Lower leg skin (tissue), 4 donors: ENCODE measurements around the gene DNAJC22. TPM values are rescaled to one million over a fixed set of nuclear protein-coding genes. Genes with fewer than 3 reads are reported as not detected.

Experiments
- DNase-seq, 2 donors: peaks; one replicate each; pipeline ENCODE4 v3.0.0-alpha.2; 2019; ENCODE audit warnings: low spot score in 2 of 2
- H3K4me3 ChIP-seq: fragments of 200-600 bp; sonication (generic); 2 replicates; pipeline ENCODE4 v1.5.1; 2017; ENCODE audit warnings: mild to moderate bottlenecking, low read depth; ENCODE audit not compliant: poor library complexity, severe bottlenecking
- POLR2A ChIP-seq, 2 donors: fragments of 450-650 bp; IDR thresholded peaks; one replicate each; pipeline ENCODE4 v1.6.1; 2016 to 2017; ENCODE audit warnings: antibody characterized with exemption in 2 of 2, mild to moderate bottlenecking in 1 of 2, moderate library complexity in 1 of 2
- WGBS, 2 donors: methylation state at CpG; one replicate each; pipeline ENCODE4 v1.1.5; 2018; 5-methylcytosine and 5-hydroxymethylcytosine counted together
- intact Hi-C: fragments of 100-400 bp; cut with DNase I; formaldehyde crosslinking; loops from one replicate; pipeline ENCODE4 v1.15.0; 2023; ENCODE audit warnings: low total_unique reads
- total RNA-seq, 4 donors: library from RNA; depleted of rRNA; stranded (reverse); fragments of >200 nt; gene quantifications; one replicate each; pipeline ENCODE4 v1.1.0, GENCODE V29; 2016
- TF ChIP-seq, protein P1 (sequence below), 3 donors: fragments of 450-650 bp; IDR thresholded peaks; one replicate each; pipeline ENCODE4 v1.5.1; 2016; ENCODE audit warnings: antibody characterized with exemption in 3 of 3, mild to moderate bottlenecking in 3 of 3, moderate library complexity in 2 of 3

Gene DNAJC22
- total RNA-seq, 4 donors from 2014 or later, result 0.21 to 0.52 (median 0.35) TPM

GRCh38 chr12:49336645-49337584 lies 9.8 kb upstream of the DNAJC22 start, which contains the start of gene C1QL4:
TSS of gene C1QL4 (minus strand) at chr12:49337188. CDS start at chr12:49336477, 711 bp downstream.
- WGBS, 2 donors, result 1 to 4% methylated on average over 21 to 42 of the region's 65 CpGs
- peak; percentile 62 to 95 for DNase-seq
- TF ChIP-seq POLR2A (IDR thresholded peaks at IDR 0.05), result no peak
- TF ChIP-seq, protein P1, sequence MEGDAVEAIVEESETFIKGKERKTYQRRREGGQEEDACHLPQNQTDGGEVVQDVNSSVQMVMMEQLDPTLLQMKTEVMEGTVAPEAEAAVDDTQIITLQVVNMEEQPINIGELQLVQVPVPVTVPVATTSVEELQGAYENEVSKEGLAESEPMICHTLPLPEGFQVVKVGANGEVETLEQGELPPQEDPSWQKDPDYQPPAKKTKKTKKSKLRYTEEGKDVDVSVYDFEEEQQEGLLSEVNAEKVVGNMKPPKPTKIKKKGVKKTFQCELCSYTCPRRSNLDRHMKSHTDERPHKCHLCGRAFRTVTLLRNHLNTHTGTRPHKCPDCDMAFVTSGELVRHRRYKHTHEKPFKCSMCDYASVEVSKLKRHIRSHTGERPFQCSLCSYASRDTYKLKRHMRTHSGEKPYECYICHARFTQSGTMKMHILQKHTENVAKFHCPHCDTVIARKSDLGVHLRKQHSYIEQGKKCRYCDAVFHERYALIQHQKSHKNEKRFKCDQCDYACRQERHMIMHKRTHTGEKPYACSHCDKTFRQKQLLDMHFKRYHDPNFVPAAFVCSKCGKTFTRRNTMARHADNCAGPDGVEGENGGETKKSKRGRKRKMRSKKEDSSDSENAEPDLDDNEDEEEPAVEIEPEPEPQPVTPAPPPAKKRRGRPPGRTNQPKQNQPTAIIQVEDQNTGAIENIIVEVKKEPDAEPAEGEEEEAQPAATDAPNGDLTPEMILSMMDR (IDR thresholded peaks at IDR 0.05), result no peak
- intact Hi-C loops, result no loop called here
- H3K4me3 ChIP-seq, result no peak within 1 kb of the TSS

DNA sequence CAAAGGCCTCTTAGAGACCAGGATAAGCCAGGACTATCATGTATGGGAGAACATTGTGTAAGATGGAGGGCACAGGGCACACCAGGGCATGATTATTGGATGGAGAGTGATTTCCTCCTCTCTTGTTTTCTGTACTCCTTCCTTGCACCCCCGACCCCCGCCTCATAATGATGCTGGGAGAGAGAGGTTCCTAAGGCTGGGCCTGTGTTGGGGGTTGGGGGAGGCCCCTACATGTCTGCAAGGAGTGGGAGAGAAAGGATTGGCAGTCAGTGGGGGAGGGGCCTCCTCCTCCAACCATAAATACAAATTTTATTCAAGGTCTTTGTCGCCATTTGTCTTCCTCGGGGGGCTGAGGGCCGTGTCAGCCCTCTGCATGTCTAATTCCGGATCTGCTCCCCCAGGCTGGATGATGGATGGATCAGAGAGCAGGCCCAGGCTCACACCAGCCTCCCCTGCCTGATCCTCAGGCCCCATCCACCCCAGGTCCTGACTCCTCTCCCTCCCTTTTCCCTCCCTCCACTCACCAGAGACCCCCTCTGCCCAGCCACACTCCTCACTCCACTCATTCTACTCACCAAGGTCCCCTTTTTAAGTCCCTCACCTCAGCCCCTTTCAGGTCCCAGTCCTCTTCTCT lies 7.7 kb upstream of the DNAJC22 start:
- no peak for TF ChIP-seq POLR2A (IDR thresholded peaks at IDR 0.05)
- TF ChIP-seq, protein P1 (IDR thresholded peaks at IDR 0.05), result no peak
- intact Hi-C loops, result no loop called here
- H3K4me3 ChIP-seq, result no peak overlapping the region
- 83 to 88% methylated on average over 6 of the region's 6 CpGs for WGBS, 2 donors
- peak in 1 of 2 donors; percentile 79 for DNase-seq

- DNase-seq, result peak in 1 of 2 donors; percentile 80
- 49 to 51% methylated on average over 5 of the region's 5 CpGs for WGBS, 2 donors
- no peak for TF ChIP-seq POLR2A (IDR thresholded peaks at IDR 0.05)
- TF ChIP-seq, protein P1 (IDR thresholded peaks at IDR 0.05), result no peak
- intact Hi-C loops, result no loop called here
- no peak overlapping the region for H3K4me3 ChIP-seq
These were observed 7.2 kb upstream of the DNAJC22 start for GRCh38 chr12:49339464-49339861.

DNA sequence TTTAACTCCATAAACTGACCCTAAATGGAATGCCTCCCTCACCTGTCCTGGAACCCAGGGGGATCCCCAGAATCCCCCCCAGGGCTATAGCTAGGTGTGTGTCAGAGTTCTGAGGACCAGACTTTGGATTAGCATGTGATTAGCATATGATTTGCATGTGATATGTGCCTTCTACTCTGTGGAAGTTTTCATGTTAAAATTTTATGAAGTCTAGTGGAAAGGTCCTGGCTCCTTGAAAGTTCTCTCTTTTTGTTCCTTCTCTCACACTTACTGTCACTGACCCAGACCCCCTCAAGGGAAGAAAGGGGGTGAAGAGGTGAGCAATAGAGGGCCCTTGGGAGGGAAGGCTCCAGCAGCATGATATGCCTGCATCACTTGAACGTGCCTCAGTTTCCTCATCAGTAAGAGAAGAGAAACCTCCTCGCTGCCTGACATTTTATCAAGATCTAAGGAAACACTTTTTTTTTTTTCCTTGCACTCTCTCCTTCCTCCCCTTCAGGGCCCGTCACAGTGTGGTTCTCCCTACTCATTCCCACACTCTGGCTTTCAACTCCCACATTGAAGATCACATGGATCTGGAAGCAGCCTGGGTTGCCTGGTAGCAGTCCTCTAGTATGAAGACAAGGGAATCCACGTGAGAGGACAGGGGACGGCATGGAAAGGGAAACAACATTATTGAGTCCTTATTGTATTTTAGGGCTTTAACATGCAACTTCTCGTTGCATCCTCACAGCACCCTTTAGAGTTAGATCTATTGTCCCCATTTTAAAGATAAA lies 6.4 kb upstream of the DNAJC22 start:
- no peak for TF ChIP-seq POLR2A (IDR thresholded peaks at IDR 0.05)
- TF ChIP-seq, protein P1 (IDR thresholded peaks at IDR 0.05), result no peak
- WGBS, 2 donors, result 55 to 67% methylated on average over 6 of the region's 6 CpGs
- DNase-seq, result peak in 1 of 2 donors; percentile 46
- intact Hi-C loops, result loop anchor here (5.0 kb wide), 1 partner anchor 53 kb away; no protein-coding TSS in a partner anchor
- no peak overlapping the region for H3K4me3 ChIP-seq

DNA sequence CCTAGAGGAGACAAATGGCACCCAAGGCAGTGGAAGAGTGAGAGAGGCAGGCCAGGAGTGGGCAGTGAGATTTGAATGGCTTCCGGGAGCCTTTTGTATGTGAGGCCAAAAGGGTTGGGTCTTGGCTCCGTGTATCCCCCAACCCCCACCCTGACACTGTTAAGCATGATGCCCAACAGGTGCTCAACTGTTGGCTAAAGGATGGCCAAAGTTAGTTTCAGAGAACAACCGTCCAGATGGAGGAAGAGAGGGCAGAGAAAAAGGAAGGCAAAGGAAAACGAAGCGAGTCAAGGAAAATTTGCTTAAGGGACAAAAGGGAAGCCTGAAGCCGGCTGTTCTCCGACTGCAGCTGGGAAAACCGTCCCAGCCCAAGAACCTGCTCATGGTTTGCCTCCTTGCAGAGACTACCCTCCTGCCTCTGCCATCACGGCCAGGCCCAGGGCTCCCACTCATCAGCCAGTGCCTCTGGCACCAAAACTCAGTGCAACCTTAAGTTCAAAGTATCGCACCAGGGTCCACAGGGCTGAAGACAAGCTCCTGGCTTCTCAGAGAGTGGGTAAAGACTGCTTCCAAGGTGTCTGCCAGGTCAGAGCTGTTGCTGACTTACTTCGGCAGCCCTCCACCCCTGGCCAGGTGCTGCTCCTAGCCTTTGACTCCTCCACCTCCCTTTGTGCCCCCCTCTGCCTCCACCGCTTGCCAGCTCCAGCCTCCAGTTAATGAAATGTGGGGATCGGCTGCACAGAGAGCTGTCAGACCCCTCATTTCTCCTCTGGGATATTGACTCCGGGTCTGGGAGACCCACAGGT lies 5.5 kb upstream of the DNAJC22 start:
- DNase-seq, result peak in 1 of 2 donors; percentile 72
- TF ChIP-seq, protein P1 (IDR thresholded peaks at IDR 0.05), result no peak
- no peak for TF ChIP-seq POLR2A (IDR thresholded peaks at IDR 0.05)
- intact Hi-C loops, result loop anchor here (5.0 kb wide), 1 partner anchor 54 kb away; no protein-coding TSS in a partner anchor
- H3K4me3 ChIP-seq, result no peak overlapping the region
- WGBS, 2 donors, result 57 to 64% methylated on average over 13 to 14 of the region's 14 CpGs
